Heart left ventricle (tissue), 16 donors: ENCODE measurements around the gene WWOX. TPM values are rescaled to one million over a fixed set of nuclear protein-coding genes. Genes with fewer than 3 reads are reported as not detected.

Experiments
- ATAC-seq, 4 donors: fragments of 200-7000 bp; cut with Tn5 transposase; one replicate each; pipeline ENCODE4 v1.9.1; 2020 to 2022; ENCODE audit warnings: moderate library complexity in 4 of 4, mild to moderate bottlenecking in 3 of 4, moderate number of reproducible peaks in 1 of 4
- DNase-seq, 5 donors: peaks; one replicate each; pipeline ENCODE4 v3.0.0-alpha.2; 2020
- H3K27ac ChIP-seq, 12 donors: fragments of 200-600 bp; sonication (generic) in 4 of 12; one replicate each; pipeline versions ENCODE4 v1.5.0 to v1.8.0; 2016 to 2022; ENCODE audit warnings: mild to moderate bottlenecking in 2 of 12
- H3K27me3 ChIP-seq, 9 donors: fragments of 200-600 bp; sonication (generic) in 2 of 9; one replicate each; pipeline versions ENCODE4 v1.5.1 to v1.8.0; 2016 to 2022; ENCODE audit warnings: mild to moderate bottlenecking in 3 of 9
- H3K36me3 ChIP-seq, 9 donors: fragments of 200-600 bp; sonication (generic) in 2 of 9; one replicate each; pipeline versions ENCODE4 v1.5.0 to v1.8.0; 2018 to 2022; ENCODE audit warnings: mild to moderate bottlenecking in 2 of 9
- H3K4me1 ChIP-seq, 12 donors: fragments of 200-600 bp; sonication (generic) in 4 of 12; one replicate each; pipeline versions ENCODE4 v1.5.0 to v1.8.0; 2016 to 2022; ENCODE audit warnings: mild to moderate bottlenecking in 3 of 12
- H3K4me3 ChIP-seq, 12 donors: fragments of 200-600 bp; sonication (generic) in 4 of 12; one replicate each; pipeline versions ENCODE4 v1.5.0 to v1.8.0; 2017 to 2022; ENCODE audit warnings: mild to moderate bottlenecking in 9 of 12, moderate library complexity in 4 of 12
- H3K9me3 ChIP-seq, 12 donors: fragments of 200-600 bp; sonication (generic) in 4 of 12; one replicate each; pipeline versions ENCODE4 v1.5.0 to v1.8.0; 2016 to 2022; ENCODE audit warnings: mild to moderate bottlenecking in 1 of 12
- POLR2A ChIP-seq, 2 donors: fragments of 450-650 bp; IDR thresholded peaks; one replicate each; pipeline ENCODE4 v1.6.1; 2017; ENCODE audit warnings: antibody characterized with exemption in 2 of 2, mild to moderate bottlenecking in 2 of 2, moderate library complexity in 2 of 2
- WGBS, 4 donors: extraction: QIAGEN DNeasy Blood & Tissue Kit in 2 of 4; methylation state at CpG; one replicate each; pipeline versions ENCODE4 v1.1.5 to v1.1.7; 2013 to 2018; 5-methylcytosine and 5-hydroxymethylcytosine counted together
- intact Hi-C, 10 donors: fragments of 100-400 bp; cut with DNase I; formaldehyde crosslinking; loops; one replicate each; pipeline versions ENCODE4 v1.11.1 to v1.14.2; 2022
- polyA plus RNA-seq, 2 donors: library from polyadenylated mRNA; stranded (reverse); fragments of 200-250 nt; gene quantifications; one replicate each; pipeline ENCODE4 v1.2.3, GENCODE V29; 2013
- total RNA-seq, 9 donors: library from RNA; depleted of rRNA in 2 of 9; stranded (reverse); fragments of >200 nt in 2 of 9; fragmentation: NEBNext Ultra II Directional in 3 of 9; extraction: Animal tissue kit (Norgen Biotek cat#: 25700) in 3 of 9; gene quantifications; one replicate each; pipeline versions ENCODE4 v1.1.0 to v1.2.4, GENCODE V29; 2016 to 2023
- TF ChIP-seq, protein P1 (sequence below), 12 donors: fragments of 200-600 bp; sonication (generic) in 4 of 12; IDR thresholded peaks; one replicate each; pipeline versions ENCODE4 v1.5.0 to v1.8.0; 2018 to 2022; ENCODE audit warnings: antibody characterized with exemption in 12 of 12, mild to moderate bottlenecking in 5 of 12
- donor health status: ischemic (EF 13 %, LVEDD 7.1; RV severe dilation, severe dysfunction).
- donor health status: healthy with polysubstance abuse.
- donor health status: DM: no; HTN: yes; CAD: no.
- donor health status: DM: no; HTN: no; CAD: no.
- donor health status: ischemic (EF 25% LVEDD 6.9; RV normal size, moderate dysfunction).
- donor health status: ischemic (EF 25% LVEDD 5.7; RV mildly dilated, moderate dysfunction).
- donor health status: healthy.
- donor health status: DM: yes; HTN: yes; CAD: no.
- donor health status: ischemic (EF 35%, LVEDD 5.7; RV mildly dilated, moderate dysfunction).
- donor health status: nonischemic (EF 11% LVEDD 7.7; RV severe dilation, severe dysfunction).
- donor health status: DM: yes; HTN: yes; CAD: no.
- donor health status: PGD.
- donor health status: ischemic (EF 29% LVEDD 5.4; RV normal size, mild dysfunction).
- donor health status: nonischemic (EF 23%, LVEDD 6.1; RV moderate dilation, normal function).

Gene WWOX
- total and polyA plus RNA-seq, 11 donors: 4.3 to 18.3 (median 9.1) TPM

DNA sequence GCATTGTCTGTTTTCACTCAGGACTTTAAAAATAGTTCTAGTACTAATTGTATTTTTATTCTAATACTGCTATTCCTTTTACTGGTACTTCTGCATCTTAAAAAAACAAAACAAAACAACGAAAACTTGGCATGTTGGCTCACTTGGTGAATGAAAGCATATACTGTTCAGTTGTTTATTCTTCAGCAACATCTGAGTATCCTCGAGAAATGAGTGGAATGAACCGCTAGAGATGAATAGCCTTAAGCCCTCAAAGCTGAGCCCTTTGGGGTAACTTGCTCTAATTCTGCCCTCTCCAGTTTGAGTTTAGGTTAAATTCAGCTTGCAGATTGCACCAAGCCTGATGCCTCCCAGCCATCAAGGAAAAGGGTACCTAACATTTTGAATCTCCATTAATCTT, 126.5 kb downstream of the WWOX start:
- H3K4me3 ChIP-seq: no peak overlapping the region
- no peaks in the 10 kb centered on the region for H3K9me3 ChIP-seq
- no peak for TF ChIP-seq POLR2A (IDR thresholded peaks at IDR 0.05)
- TF ChIP-seq, protein P1, sequence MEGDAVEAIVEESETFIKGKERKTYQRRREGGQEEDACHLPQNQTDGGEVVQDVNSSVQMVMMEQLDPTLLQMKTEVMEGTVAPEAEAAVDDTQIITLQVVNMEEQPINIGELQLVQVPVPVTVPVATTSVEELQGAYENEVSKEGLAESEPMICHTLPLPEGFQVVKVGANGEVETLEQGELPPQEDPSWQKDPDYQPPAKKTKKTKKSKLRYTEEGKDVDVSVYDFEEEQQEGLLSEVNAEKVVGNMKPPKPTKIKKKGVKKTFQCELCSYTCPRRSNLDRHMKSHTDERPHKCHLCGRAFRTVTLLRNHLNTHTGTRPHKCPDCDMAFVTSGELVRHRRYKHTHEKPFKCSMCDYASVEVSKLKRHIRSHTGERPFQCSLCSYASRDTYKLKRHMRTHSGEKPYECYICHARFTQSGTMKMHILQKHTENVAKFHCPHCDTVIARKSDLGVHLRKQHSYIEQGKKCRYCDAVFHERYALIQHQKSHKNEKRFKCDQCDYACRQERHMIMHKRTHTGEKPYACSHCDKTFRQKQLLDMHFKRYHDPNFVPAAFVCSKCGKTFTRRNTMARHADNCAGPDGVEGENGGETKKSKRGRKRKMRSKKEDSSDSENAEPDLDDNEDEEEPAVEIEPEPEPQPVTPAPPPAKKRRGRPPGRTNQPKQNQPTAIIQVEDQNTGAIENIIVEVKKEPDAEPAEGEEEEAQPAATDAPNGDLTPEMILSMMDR (IDR thresholded peaks at IDR 0.05): no peak
- DNase-seq (no peak), ATAC-seq (no peak)
- H3K36me3 ChIP-seq: no peaks in the 10 kb centered on the region
- no peaks in the 10 kb centered on the region for H3K27me3 ChIP-seq
- H3K27ac ChIP-seq: no peak overlapping the region
- intact Hi-C loops: loop anchor here in 2 of 10 donors (5.0 to 10.0 kb wide), 2 partner anchors 99 to 209 kb away; no protein-coding TSS in a partner anchor
- 72 to 81% (median 75%) methylated on average over 3 of the region's 3 CpGs for WGBS, 4 donors
- peaks cover 0 to 10% (median 0%) of the 10 kb centered on the region in 12 donors for H3K4me1 ChIP-seq

DNA sequence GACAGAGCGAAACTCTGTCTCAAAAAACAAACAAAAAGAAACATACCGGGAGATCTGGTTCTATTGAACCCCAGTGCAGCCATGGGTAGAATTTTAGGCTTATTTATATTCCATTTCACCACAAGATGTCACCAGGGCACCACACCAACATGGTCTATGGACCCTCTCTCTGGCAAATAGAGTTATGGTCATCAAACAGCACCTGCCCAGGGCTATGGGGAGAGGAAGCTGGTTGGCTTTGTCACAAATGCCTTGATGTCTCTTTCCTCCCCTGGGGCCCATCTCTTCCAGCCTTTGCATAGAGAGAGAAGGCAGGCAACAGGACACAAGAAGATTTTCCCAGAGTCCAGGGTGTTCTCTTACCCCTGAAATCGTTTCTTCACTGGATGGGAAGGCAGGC, 128.4 kb downstream of the WWOX start:
- Histone ChIP-seq H3K27me3 (no peaks in the 10 kb centered on the region), H3K9me3 (no peaks in the 10 kb centered on the region), H3K4me1 (peaks cover 0 to under 1% (median 0%) of the 10 kb centered on the region in 12 donors), H3K36me3 (no peaks in the 10 kb centered on the region), H3K4me3 (no peak overlapping the region), H3K27ac (no peak overlapping the region)
- intact Hi-C loops: loop anchor here in 2 of 10 donors (5.0 to 10.0 kb wide), 2 partner anchors 101 to 207 kb away; no protein-coding TSS in a partner anchor
- DNase-seq (no peak), ATAC-seq (no peak)
- WGBS, 4 donors: 81 to 86% (median 85%) methylated on average over 3 of the region's 3 CpGs
- no peak for TF ChIP-seq POLR2A (IDR thresholded peaks at IDR 0.05)
- TF ChIP-seq, protein P1 (IDR thresholded peaks at IDR 0.05): peak in 9 of 12 donors; percentile 18 to 49 (median 36)

DNA sequence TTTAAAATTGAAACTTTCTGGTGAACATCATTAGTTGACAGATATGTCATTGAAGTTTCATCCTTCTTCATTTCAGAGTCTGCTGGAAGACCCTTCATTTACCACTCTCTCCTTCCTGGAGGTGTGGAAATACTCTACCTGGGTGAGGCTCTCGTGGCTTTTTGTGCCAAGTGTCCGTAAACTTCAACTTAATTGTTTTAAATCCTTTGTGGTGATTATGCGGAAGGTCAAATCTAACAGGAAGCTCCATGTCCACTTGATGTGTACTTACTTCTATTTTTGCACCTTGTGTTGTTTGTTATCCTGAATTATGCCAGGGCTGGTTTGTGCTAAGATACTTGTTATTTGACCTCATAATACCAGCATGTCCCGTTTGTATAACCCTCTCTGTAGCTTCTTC, 129.2 kb downstream of the WWOX start:
- ATAC-seq (no peak), DNase-seq (no peak)
- Histone ChIP-seq H3K27me3 (no peaks in the 10 kb centered on the region), H3K4me3 (no peak overlapping the region), H3K4me1 (no peaks in the 10 kb centered on the region), H3K36me3 (no peaks in the 10 kb centered on the region), H3K27ac (no peak overlapping the region), H3K9me3 (no peaks in the 10 kb centered on the region)
- TF ChIP-seq, protein P1 (IDR thresholded peaks at IDR 0.05): no peak
- no peak for TF ChIP-seq POLR2A (IDR thresholded peaks at IDR 0.05)
- intact Hi-C loops: loop anchor here in 2 of 10 donors (5.0 to 10.0 kb wide), 2 partner anchors 101 to 206 kb away; no protein-coding TSS in a partner anchor
- 61 to 72% (median 66%) methylated on average over 4 of the region's 4 CpGs for WGBS, 4 donors

DNA sequence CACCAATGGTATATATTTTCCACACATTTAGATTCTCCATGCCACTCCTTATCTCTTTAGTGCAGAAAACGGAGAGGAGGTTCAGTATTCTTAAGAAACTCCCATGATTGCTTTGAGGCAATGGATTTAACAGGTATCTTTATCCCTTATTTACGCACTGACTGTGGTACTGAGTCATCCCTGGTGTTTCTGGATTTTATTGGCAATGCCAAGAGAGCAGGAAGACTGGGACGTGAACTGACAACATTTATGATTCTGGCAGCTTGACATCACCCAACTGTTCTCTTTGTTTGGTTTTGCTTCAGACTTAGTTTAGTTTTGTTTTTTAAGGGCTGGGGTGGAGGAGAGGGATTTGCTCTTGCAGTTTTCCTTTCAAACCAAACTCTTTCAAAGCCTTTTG, 131.4 kb downstream of the WWOX start:
- Histone ChIP-seq H3K36me3 (no peaks in the 10 kb centered on the region), H3K4me1 (peaks cover 0 to 6% (median 0%) of the 10 kb centered on the region in 12 donors), H3K27me3 (no peaks in the 10 kb centered on the region), H3K27ac (no peak overlapping the region), H3K4me3 (no peak overlapping the region), H3K9me3 (no peaks in the 10 kb centered on the region)
- 63 to 72% (median 68%) methylated on average over 3 of the region's 3 CpGs for WGBS, 4 donors
- DNase-seq (no peak), ATAC-seq (no peak)
- TF ChIP-seq POLR2A (IDR thresholded peaks at IDR 0.05): no peak
- TF ChIP-seq, protein P1 (IDR thresholded peaks at IDR 0.05): no peak
- intact Hi-C loops: loop anchor here in 6 of 10 donors (5.0 to 10.0 kb wide), 6 partner anchors 104 to 1374 kb away; partner anchors contain the start of gene MAF (in 1 of the 6)
